ENCODE results near the gene CTU2. TPM values are rescaled to one million over a fixed set of nuclear protein-coding genes. Genes with fewer than 3 reads are reported as not detected.

The CTU2 gene
- total RNA-seq, 1 donor from 2014 or later = 18.3 TPM

DNA sequence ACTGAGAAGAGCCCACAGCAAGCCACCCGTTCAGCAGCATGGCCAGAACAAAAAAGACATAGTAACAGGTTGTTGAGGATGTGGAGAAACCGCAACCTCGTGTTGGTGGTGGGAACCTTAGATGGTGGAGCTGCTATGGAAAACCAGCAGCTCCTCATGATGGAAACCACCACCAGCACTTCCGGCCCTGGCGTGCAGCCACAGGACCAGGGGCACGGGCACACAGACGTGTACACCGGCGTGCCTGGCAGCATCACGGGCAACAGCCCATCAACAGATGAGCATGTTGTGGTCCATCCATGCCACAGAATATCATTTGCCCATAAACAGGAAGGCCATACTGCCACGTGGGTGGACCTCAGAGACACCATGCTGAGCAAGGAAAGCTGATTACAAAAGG is 11.9 kb downstream of the CTU2 start:
- H3K4me1 ChIP-seq (ENCODE audit: insufficient read depth, low read length) = no peaks in the 10 kb centered on the region
- Mint-ChIP-seq H3K9me3 (ENCODE audit: unreplicated experiment) (no peaks in the 10 kb centered on the region), H3K27me3 (ENCODE audit: low read depth, unreplicated experiment) (no peaks in the 10 kb centered on the region), H3K27ac (ENCODE audit: unreplicated experiment) (no peak overlapping the region), H3K4me3 (ENCODE audit: unreplicated experiment) (no peak overlapping the region), H3K4me1 (ENCODE audit: low read depth, unreplicated experiment) (no peaks in the 10 kb centered on the region), H3K36me3 (ENCODE audit: low read depth, unreplicated experiment) (peaks cover 16% of the 10 kb centered on the region)
- peaks cover 20% of the 10 kb centered on the region for H3K36me3 ChIP-seq (ENCODE audit: insufficient read depth, low read length)
- peaks cover 56% of the 10 kb centered on the region for H4K20me1 ChIP-seq (ENCODE audit: insufficient read depth, low read length)
- H3K27ac ChIP-seq (ENCODE audit: low read depth, low read length) = no peak overlapping the region
- H3K79me2 ChIP-seq (ENCODE audit: insufficient read depth, low read length) = peaks cover 10% of the 10 kb centered on the region
- no peak overlapping the region for H2AFZ ChIP-seq (ENCODE audit: low read depth, low read length)
- FAIRE-seq = no peak
- no peaks in the 10 kb centered on the region for H3K27me3 ChIP-seq (ENCODE audit: insufficient read depth, low read length)
- DNase-seq (ENCODE audit: low read depth) = no peak
- TF ChIP-seq, protein P1, sequence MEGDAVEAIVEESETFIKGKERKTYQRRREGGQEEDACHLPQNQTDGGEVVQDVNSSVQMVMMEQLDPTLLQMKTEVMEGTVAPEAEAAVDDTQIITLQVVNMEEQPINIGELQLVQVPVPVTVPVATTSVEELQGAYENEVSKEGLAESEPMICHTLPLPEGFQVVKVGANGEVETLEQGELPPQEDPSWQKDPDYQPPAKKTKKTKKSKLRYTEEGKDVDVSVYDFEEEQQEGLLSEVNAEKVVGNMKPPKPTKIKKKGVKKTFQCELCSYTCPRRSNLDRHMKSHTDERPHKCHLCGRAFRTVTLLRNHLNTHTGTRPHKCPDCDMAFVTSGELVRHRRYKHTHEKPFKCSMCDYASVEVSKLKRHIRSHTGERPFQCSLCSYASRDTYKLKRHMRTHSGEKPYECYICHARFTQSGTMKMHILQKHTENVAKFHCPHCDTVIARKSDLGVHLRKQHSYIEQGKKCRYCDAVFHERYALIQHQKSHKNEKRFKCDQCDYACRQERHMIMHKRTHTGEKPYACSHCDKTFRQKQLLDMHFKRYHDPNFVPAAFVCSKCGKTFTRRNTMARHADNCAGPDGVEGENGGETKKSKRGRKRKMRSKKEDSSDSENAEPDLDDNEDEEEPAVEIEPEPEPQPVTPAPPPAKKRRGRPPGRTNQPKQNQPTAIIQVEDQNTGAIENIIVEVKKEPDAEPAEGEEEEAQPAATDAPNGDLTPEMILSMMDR (IDR thresholded peaks at IDR 0.05; ENCODE audit: insufficient read depth, low read depth, low read length) = no peak
- TF ChIP-seq EZH2 (IDR thresholded peaks at IDR 0.05; ENCODE audit: insufficient read depth, low read length) = no peak
- no peak overlapping the region for H3K4me2 ChIP-seq (ENCODE audit: low read length)
- no peak overlapping the region for H3K9ac ChIP-seq (ENCODE audit: low read length)
- H3K9me3 ChIP-seq (ENCODE audit: insufficient read depth, low read depth, low read length) = no peaks in the 10 kb centered on the region
- no peak overlapping the region for H3K4me3 ChIP-seq (ENCODE audit: insufficient read depth, low read depth, low read length)

DNA sequence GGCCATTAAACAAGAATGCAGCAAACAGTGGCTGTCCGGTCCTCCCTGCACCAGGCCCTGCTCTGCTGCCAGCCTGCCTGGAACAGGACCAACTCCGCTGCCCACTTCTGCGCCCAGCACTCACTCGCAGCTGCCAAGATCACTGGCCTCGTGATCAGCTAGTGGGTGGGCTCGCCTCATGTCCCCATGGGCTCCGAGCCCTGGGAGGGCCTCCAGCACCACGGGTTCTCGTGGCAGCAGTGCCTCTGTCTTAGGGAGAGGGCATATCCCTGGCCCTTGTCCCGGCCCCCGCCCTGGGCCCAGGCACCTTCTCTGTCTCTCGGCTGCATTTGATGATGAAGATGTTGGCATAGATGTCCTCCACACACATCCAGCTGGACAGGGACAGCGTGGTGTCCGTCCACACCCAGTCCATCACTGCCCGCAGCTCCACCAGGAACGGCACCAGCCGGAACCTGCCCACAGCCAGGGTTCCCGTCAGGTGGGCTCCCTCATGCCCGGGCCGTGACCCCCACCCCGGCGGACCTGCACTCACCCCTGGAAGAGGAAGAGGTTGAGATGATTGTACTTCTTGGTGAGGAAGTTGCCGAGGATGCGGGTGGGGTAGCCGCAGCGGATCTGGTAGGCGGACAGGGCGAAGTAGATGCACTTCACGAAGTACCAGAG is 13.1 kb downstream of the CTU2 start:
- Histone ChIP-seq H2AFZ (ENCODE audit: low read depth, low read length) (no peak overlapping the region), H3K79me2 (ENCODE audit: insufficient read depth, low read length) (peaks cover 5% of the 10 kb centered on the region), H3K4me3 (ENCODE audit: insufficient read depth, low read depth, low read length) (no peak overlapping the region), H3K4me2 (ENCODE audit: low read length) (no peak overlapping the region), H3K27me3 (ENCODE audit: insufficient read depth, low read length) (no peaks in the 10 kb centered on the region), H3K27ac (ENCODE audit: low read depth, low read length) (no peak overlapping the region), H3K9ac (ENCODE audit: low read length) (no peak overlapping the region), H3K36me3 (ENCODE audit: insufficient read depth, low read length) (peaks cover 20% of the 10 kb centered on the region), H4K20me1 (ENCODE audit: insufficient read depth, low read length) (peaks cover 43% of the 10 kb centered on the region), H3K4me1 (ENCODE audit: insufficient read depth, low read length) (no peaks in the 10 kb centered on the region), H3K9me3 (ENCODE audit: insufficient read depth, low read depth, low read length) (no peaks in the 10 kb centered on the region)
- H3K36me3 Mint-ChIP-seq (ENCODE audit: low read depth, unreplicated experiment) = peaks cover 16% of the 10 kb centered on the region
- FAIRE-seq = no peak
- TF ChIP-seq, protein P1 (IDR thresholded peaks at IDR 0.05; ENCODE audit: insufficient read depth, low read depth, low read length) = no peak
- no peak for TF ChIP-seq EZH2 (IDR thresholded peaks at IDR 0.05; ENCODE audit: insufficient read depth, low read length)
- H3K27me3 Mint-ChIP-seq (ENCODE audit: low read depth, unreplicated experiment) = no peaks in the 10 kb centered on the region
- no peak for DNase-seq (ENCODE audit: low read depth)
- H3K27ac Mint-ChIP-seq (ENCODE audit: unreplicated experiment) = no peak overlapping the region
- no peaks in the 10 kb centered on the region for H3K4me1 Mint-ChIP-seq (ENCODE audit: low read depth, unreplicated experiment)
- no peak overlapping the region for H3K4me3 Mint-ChIP-seq (ENCODE audit: unreplicated experiment)
- no peaks in the 10 kb centered on the region for H3K9me3 Mint-ChIP-seq (ENCODE audit: unreplicated experiment)

DNA sequence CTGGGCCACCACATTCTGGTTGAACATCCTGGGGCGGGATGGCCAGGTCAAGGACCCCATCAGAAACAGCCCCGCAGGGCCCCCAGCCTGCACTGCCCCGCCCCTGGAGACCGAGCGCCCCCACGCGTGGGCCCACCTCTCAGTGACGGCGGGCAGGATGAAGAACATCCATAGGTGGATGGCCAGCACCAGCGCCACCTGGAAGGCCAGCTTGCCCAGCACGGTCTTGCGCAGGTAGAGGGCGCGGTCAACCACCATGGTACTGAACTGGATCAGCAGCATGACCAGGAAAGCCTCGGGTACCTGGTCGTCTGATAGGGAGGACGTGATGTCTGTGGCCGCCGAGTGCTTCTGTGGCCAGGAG is 13.6 kb downstream of the CTU2 start:
- Histone ChIP-seq H3K4me2 (ENCODE audit: low read length) (no peak overlapping the region), H3K9me3 (ENCODE audit: insufficient read depth, low read depth, low read length) (no peaks in the 10 kb centered on the region), H3K4me3 (ENCODE audit: insufficient read depth, low read depth, low read length) (no peak overlapping the region), H3K27me3 (ENCODE audit: insufficient read depth, low read length) (no peaks in the 10 kb centered on the region), H3K4me1 (ENCODE audit: insufficient read depth, low read length) (no peaks in the 10 kb centered on the region), H3K9ac (ENCODE audit: low read length) (no peak overlapping the region), H3K27ac (ENCODE audit: low read depth, low read length) (no peak overlapping the region), H4K20me1 (ENCODE audit: insufficient read depth, low read length) (peaks cover 38% of the 10 kb centered on the region), H2AFZ (ENCODE audit: low read depth, low read length) (no peak overlapping the region), H3K36me3 (ENCODE audit: insufficient read depth, low read length) (peaks cover 20% of the 10 kb centered on the region), H3K79me2 (ENCODE audit: insufficient read depth, low read length) (peaks cover 5% of the 10 kb centered on the region)
- Mint-ChIP-seq H3K9me3 (ENCODE audit: unreplicated experiment) (no peaks in the 10 kb centered on the region), H3K4me1 (ENCODE audit: low read depth, unreplicated experiment) (no peaks in the 10 kb centered on the region), H3K27ac (ENCODE audit: unreplicated experiment) (no peak overlapping the region), H3K27me3 (ENCODE audit: low read depth, unreplicated experiment) (no peaks in the 10 kb centered on the region), H3K36me3 (ENCODE audit: low read depth, unreplicated experiment) (peaks cover 16% of the 10 kb centered on the region), H3K4me3 (ENCODE audit: unreplicated experiment) (no peak overlapping the region)
- no peak for FAIRE-seq
- TF ChIP-seq, protein P1 (IDR thresholded peaks at IDR 0.05; ENCODE audit: insufficient read depth, low read depth, low read length) = no peak
- TF ChIP-seq EZH2 (IDR thresholded peaks at IDR 0.05; ENCODE audit: insufficient read depth, low read length) = no peak
- DNase-seq (ENCODE audit: low read depth) = no peak

Measured in astrocyte (in vitro differentiated cells and primary cell).